GM12801 (cell line): Measurements from ENCODE around the gene GTPBP6.

Experiments
- TF ChIP-seq, protein P1 (sequence below): IDR thresholded peaks from one replicate; pipeline ENCODE4 v1.5.1; 2011; ENCODE audit warnings: control low read depth; ENCODE audit not compliant: insufficient read length; ENCODE audit errors: extremely low read depth

GTPBP6 gene

DNA sequence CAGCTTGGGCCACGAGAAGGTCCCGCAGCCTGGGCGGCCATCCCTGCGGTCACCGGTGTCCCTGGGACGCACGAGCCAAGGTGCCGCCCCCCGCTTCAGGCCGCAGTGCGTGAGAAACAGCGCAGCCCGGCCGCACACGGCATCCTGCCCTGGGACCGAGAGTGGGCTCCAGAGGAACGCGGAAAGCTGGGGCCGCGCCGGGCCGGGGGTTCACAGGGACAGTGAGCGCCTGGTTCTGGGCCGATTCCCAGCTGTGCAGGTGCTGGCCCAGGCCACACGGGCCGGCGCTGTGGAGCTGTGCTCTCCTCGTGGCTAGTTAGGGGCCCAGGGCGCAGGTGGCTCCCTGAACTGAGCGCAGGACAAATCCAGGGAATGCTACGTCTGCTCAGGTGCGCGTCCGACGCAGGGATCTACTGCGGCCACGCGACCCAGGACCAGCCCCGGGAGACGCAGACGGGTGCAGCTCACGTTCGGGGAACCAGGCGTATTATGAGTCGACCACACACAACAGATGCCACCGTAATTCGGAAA is 25.8 kb upstream of the GTPBP6 start:
- TF ChIP-seq, protein P1, sequence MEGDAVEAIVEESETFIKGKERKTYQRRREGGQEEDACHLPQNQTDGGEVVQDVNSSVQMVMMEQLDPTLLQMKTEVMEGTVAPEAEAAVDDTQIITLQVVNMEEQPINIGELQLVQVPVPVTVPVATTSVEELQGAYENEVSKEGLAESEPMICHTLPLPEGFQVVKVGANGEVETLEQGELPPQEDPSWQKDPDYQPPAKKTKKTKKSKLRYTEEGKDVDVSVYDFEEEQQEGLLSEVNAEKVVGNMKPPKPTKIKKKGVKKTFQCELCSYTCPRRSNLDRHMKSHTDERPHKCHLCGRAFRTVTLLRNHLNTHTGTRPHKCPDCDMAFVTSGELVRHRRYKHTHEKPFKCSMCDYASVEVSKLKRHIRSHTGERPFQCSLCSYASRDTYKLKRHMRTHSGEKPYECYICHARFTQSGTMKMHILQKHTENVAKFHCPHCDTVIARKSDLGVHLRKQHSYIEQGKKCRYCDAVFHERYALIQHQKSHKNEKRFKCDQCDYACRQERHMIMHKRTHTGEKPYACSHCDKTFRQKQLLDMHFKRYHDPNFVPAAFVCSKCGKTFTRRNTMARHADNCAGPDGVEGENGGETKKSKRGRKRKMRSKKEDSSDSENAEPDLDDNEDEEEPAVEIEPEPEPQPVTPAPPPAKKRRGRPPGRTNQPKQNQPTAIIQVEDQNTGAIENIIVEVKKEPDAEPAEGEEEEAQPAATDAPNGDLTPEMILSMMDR: no peak

- TF ChIP-seq, protein P1: no peak
Measured at GRCh38 chrX:341541-342101, 23.0 kb upstream of the GTPBP6 start.

DNA sequence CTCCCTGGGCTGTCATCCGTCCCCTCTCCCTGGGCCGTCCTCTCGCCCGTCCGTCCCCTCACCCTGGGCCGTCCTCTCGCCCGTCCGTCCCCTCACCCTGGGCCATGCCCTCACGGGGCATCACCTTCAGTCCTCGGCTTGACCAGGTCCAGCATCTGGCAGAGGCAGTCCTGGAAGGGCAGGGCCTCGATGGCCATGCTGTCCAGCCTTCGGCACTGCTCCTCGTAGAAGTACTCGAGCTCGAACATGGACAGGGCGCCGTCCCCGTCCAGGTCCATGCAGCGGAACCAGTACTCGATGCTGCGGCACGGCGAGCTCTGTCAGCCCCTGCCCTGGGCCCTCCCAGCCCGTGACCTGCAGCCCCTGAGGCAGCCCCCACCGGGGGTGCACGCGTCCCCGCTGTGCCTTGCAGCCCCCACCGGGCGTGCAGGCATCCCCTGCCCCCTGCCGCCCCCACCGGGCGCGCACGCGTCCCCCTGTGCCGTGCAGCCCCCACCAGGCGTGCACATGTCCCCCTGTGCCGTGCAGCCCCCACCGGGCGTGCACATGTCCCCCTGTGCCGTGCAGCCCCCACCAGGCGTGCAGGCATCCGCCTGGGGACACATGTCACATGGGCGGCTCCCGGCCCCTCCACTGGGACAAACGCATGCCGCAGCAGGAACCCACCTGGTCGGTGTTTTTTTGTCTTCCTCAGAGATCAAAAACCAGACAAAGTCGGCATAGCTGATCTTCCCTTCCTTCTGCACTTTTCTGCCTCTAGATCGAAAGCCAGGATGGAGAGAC is 22.2 kb upstream of the GTPBP6 start:
- TF ChIP-seq, protein P1: no peak

- TF ChIP-seq, protein P1: no peak
Measured at GRCh38 chrX:340121-340520, 21.5 kb upstream of the GTPBP6 start.

DNA sequence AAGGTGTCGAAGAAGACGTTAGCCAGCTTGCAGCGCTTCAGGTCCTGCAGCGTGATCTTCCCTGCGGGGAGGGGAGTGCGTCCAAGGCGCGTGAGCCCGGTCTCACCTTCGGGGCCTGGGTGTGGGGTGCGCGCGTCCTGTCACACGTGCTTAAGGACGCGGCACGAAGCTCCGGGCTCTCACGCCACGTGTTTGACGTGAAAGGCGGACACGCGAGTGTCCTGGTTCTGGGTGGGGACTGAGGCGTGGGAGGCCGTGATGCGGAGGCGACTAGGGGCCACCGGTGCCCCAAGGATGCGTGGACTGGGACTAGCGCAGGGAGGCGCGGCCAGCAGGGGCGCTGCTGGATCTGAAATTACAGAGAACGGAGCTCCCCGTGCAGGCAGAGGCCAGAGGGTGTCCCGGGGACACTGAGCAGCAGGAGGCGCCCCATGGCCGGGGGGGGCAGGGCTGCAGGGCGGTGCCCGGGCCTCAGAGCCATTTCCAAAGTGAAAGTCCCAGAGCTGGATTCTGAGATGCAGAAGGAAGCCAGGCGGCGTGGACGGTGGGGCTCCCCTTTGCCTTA is 20.3 kb upstream of the GTPBP6 start:
- TF ChIP-seq, protein P1: no peak

DNA sequence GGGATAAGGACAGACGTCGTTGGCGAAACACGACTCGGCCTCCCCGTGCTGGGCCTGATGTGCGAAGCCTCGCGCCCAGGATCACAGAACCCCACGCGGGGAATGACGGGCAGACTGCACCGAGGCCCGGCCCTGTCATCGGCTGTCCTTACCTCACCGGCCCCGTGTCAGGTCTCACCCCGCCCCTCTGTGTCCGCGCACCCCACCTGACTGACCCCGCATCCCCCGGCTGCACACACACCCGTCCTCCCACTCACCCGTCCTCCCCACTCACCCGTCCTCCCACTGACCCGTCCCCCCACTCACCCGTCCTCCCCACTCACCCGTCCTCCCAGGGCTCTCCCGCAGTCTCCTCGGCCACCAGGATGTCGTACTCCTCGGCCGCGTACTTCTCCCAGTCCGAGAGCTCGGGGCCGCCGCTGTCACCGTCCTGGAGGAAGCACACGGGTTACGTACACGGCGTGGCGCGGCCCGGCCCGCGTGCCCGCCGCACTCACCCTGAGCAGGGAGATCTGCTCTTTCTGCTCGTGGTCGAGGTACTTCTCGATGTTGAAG is 19.8 kb upstream of the GTPBP6 start:
- TF ChIP-seq, protein P1: no peak

DNA sequence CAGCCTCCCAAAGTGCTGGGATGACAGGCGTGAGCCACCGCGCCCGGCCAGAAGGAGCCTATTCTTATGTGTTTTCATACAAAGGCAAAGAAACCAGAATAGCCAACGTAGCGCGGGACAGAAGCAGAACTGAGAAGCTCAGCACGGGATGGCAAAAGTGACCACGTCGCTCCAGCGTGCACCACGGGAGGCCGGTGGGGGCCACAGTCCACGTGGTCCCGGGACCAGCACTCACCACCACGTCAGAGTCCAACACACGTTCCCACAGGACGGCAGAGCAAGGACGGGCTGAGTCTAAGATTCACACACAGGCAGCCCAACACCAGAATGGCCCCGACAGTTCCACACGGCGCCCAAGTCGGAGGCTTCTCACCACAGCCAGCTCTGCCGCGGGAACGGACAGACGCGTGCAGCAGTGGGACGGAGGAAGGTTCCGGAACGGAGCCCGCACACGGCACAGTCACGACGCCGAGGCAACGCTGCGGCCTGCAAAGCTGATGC is 18.8 kb upstream of the GTPBP6 start:
- TF ChIP-seq, protein P1: no peak
